Right atrium auricular region (tissue), 2 donors: ENCODE results near the gene ZNF385A. TPM values are rescaled to one million over a fixed set of nuclear protein-coding genes. Genes with fewer than 3 reads are reported as not detected.

Experiments
- DNase-seq: peaks from one replicate; pipeline ENCODE4 v3.0.0-alpha.2; 2019; ENCODE audit warnings: low spot score
- H3K27ac ChIP-seq, 2 donors: fragments of 200-600 bp; sonication (generic); 1 replicate in 1 of 2; 2 replicates in 1 of 2; pipeline ENCODE4 v1.5.1; 2016 to 2019
- H3K27me3 ChIP-seq, 2 donors: fragments of 200-600 bp; sonication (generic); one replicate each; pipeline versions ENCODE4 v1.5.1 to v1.6.0; 2017 to 2019
- H3K36me3 ChIP-seq: fragments of 200-600 bp; sonication (generic); one replicate; pipeline ENCODE4 v1.5.1; 2016
- H3K4me1 ChIP-seq, 2 donors: fragments of 200-600 bp; sonication (generic); one replicate each; pipeline versions ENCODE4 v1.5.1 to v1.6.0; 2017 to 2019
- H3K4me3 ChIP-seq, 2 donors: fragments of 200-600 bp; sonication (generic); 1 replicate in 1 of 2; 2 replicates in 1 of 2; pipeline ENCODE4 v1.5.1; 2017 to 2019; ENCODE audit warnings: mild to moderate bottlenecking in 1 of 2, moderate library complexity in 1 of 2
- H3K9me3 ChIP-seq, 2 donors: fragments of 200-600 bp; sonication (generic); one replicate each; pipeline ENCODE4 v1.5.1; 2019
- CTCF ChIP-seq, 2 donors: fragments of 200-600 bp; sonication (generic); IDR thresholded peaks; one replicate each; pipeline ENCODE4 v1.5.1; 2019; ENCODE audit warnings: antibody characterized with exemption in 2 of 2
- total RNA-seq, 2 donors: library from RNA; depleted of rRNA; stranded (reverse); fragments of >200 nt; gene quantifications; one replicate each; pipeline ENCODE4 v1.1.0, GENCODE V29; 2016

Gene ZNF385A
- total RNA-seq, 2 donors from 2014 or later: 6.7 to 12.7 TPM

DNA sequence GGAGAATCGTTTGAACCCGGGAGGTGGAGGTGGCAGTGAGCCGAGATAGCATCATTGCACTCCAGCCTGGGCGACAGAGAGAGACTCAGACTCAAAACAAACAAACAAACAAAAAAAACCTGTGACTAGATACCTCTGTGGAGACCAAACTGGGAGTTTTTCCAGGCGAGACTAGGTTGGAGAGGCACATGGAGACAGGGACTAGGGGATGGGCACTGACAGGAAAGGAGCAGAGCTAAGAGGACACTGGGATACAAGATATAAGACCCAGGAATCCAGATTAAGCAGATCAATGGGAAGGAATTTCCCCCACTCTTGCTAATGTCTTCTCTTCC lies 39.2 kb upstream of the ZNF385A start:
- no peak for TF ChIP-seq CTCF (IDR thresholded peaks at IDR 0.05)

DNA sequence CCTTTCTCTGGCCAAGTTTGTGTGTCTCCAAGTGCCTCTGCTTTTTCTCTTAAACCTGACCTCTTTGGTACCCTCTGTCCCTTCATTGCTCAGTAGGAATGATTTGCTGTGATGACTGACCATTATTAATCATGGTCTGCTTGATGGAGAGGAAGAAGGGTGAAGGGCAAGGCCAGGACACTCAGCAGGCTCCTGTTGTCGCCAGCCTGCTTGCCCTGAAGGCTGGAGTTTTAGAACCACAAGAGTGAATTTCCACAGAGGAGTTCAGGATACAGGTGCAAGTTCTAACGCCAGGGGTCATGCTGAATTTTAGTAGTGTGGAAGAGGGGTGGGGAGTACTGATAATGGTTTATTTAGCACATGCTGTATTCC lies 37.3 kb upstream of the ZNF385A start:
- H3K4me1 ChIP-seq: peaks cover 0 to 82% of the 10 kb centered on the region in 2 donors
- no peaks in the 10 kb centered on the region for H3K27me3 ChIP-seq
- TF ChIP-seq CTCF (IDR thresholded peaks at IDR 0.05): no peak
- DNase-seq: no peak
- H3K4me3 ChIP-seq: no peak overlapping the region
- no peaks in the 10 kb centered on the region for H3K36me3 ChIP-seq
- no peaks in the 10 kb centered on the region for H3K9me3 ChIP-seq
- peak overlapping the region; percentile 95 to 98 for H3K27ac ChIP-seq

More for the DNA sequence above, 39.2 kb upstream of the ZNF385A start:
- no peak overlapping the region for H3K4me3 ChIP-seq
- no peaks in the 10 kb centered on the region for H3K36me3 ChIP-seq
- H3K9me3 ChIP-seq: no peaks in the 10 kb centered on the region
- H3K4me1 ChIP-seq: peaks cover 0 to 90% of the 10 kb centered on the region in 2 donors
- no peaks in the 10 kb centered on the region for H3K27me3 ChIP-seq
- DNase-seq: no peak
- H3K27ac ChIP-seq: peak overlapping the region; percentile 2 to 8

DNA sequence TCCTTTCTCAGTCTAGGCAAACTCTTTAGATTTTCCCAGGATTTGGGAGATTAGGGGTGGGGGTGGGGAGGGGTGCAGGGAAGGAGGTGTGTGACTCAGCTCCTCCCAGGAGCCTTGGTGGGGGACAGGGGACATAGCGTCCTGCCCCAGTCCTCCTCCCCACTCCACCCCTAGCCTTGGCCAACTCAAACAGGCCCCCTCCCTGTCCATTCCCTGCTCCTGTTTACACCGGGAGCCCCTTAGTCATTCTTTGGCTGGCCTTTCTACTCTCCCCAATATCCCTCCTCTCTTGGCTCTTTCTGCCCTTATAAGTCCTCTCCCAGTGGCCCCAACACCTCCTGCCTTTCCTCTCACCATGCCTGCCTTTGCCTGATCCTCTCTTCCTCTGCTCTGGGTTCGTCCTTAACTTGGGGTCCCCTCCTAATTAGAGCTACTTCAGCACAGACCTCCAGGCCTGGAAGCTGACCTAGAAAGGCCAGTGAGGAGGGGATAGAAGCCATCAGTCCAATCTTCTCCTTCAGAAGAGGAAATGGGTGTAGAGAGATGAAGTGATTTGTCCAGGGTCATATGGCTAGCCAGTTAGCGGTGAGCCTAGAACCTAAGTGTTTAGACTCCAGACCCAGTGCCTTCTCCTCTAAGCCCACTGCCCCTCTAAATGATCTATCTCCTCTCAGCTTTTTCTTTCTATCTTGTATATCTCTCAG lies 36.8 kb upstream of the ZNF385A start:
- Histone ChIP-seq H3K4me1 (peaks cover 0 to 82% of the 10 kb centered on the region in 2 donors), H3K27me3 (no peaks in the 10 kb centered on the region)
- peak; percentile 86 for DNase-seq

DNA sequence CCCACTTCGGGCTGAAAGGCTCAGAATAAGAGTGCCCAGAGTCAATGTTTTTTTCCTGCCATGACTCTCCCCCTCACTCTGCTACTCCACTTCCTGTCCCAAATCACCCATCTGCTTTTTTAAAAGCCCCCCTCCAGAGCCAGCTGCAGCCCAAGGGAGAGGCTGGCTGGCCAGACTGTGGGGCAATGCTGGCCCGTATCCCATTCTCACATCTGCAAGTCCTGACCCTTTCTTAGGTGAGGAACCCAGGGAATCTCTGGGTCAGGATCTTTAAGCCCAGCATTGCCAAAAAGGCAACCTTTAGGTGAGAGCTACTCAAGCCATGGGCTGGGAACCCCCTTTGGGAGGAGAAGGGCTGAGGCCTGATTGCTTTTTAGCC lies 36.2 kb upstream of the ZNF385A start:
- Histone ChIP-seq H3K9me3 (no peaks in the 10 kb centered on the region), H3K36me3 (no peaks in the 10 kb centered on the region), H3K4me1 (peaks cover 0 to 83% of the 10 kb centered on the region in 2 donors), H3K27me3 (no peaks in the 10 kb centered on the region), H3K4me3 (peak overlapping the region; percentile 97 to 99), H3K27ac (peak overlapping the region; percentile 95 to 98)
- DNase-seq: peak; percentile 66
- no peak for TF ChIP-seq CTCF (IDR thresholded peaks at IDR 0.05)

More for the DNA sequence above, 36.8 kb upstream of the ZNF385A start:
- TF ChIP-seq CTCF (IDR thresholded peaks at IDR 0.05): no peak
- Histone ChIP-seq H3K4me3 (no peak overlapping the region), H3K36me3 (no peaks in the 10 kb centered on the region), H3K9me3 (no peaks in the 10 kb centered on the region), H3K27ac (peak overlapping the region; percentile 95 to 98)

DNA sequence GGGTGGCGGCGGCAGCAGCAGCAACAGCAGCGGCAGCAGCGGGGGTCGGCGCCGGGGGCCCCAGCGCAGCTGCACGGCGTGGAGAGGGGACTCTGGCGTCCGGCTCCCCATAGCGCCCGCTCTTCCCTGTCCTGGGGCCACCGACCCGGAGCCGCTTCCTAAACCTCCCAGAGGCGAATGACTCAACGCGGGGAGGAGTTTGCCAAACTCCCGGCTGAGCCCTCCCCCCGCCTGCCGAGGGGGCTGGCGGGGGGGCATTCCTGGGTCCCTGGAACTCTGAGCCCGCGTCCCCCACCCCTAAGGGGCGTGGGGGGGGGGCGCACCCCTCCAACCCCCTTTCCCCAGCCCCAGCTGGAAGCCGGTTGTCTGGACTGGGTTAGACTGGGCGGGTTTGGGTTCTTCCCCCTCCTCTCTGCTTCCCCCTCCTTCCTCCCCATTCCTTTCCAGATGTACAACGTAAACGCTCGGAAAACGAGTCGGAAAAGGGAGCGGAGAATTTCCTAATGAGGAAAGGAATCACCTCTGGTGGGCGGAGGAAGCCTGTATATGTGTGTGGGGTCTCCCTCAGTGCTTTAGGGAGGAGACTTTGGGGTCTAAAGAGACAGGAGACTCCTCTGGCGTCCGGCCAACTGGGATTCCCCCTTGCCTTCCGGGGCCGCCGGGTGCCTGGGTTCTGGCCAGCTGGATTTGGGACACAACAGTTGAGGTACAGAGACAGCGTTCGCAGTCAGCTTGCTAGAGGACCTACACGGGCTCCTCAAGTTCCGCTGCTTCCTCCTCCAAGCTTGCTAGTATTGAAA lies 34.8 kb upstream of the ZNF385A start, which contains the start of gene ITGA5:
TSS of gene ITGA5 (minus strand) at position 179 of the 800 bp plus-strand sequence. CDS start at position 111, 68 bp downstream.
- Histone ChIP-seq H3K4me3 (peak within 1 kb of the TSS; percentile 97 to 99), H3K27me3 (no peaks in the 10 kb centered on the region), H3K36me3 (no peaks in the 10 kb centered on the region), H3K9me3 (no peaks in the 10 kb centered on the region), H3K4me1 (peaks cover 0 to 83% of the 10 kb centered on the region in 2 donors), H3K27ac (peak within 1 kb of the TSS; percentile 95 to 98)
- TF ChIP-seq CTCF (IDR thresholded peaks at IDR 0.05): no peak
- DNase-seq: peak; percentile 90
